ENCODE measurements around the gene ERBB3.
"Not testable (repeated sequence)": the region's sequence is repeated elsewhere in the genome, so short reads cannot be mapped to it uniquely, and the experiment has no call there.

The ERBB3 gene

DNA sequence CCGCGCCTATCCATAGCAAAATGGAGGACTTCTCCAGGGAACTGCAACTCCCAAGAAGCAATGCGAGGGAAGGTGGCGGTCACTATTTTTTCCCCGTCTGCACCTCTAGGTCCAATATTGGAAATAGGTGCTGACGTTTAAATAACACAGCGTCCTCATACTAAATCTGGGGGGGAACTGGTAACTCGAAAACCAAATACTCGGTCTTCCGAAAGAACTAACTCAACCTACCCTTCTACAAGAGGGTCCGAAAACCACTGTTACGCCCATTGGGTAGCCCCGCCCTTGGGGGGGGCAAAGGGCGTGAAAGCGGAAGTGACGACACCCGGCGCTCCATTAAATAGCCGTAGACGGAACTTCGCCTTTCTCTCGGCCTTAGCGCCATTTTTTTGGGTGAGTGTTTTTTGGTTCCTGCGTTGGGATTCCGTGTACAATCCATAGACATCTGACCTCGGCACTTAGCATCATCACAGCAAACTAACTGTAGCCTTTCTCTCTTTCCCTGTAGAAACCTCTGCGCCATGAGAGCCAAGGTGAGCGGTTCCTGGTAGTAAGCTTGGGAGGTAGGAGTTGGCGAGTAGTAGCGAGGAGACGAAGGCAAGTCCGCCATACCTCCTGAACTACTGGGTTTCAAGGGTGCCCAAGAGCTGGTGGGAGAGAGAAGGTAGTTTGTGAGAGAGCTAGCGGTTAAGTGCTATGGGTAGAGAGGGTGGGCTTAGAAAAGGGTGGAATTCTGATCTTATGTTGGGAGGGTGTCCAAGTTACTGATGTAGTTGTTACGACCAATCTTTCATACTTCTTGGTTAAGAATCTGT, 36.5 kb downstream of the ERBB3 start, which contains the start of gene RPL41:
Gene RPL41 (plus strand): TSS at position 367 of the 815 bp plus-strand sequence.
- peak; percentile 97 for DNase-seq

DNA sequence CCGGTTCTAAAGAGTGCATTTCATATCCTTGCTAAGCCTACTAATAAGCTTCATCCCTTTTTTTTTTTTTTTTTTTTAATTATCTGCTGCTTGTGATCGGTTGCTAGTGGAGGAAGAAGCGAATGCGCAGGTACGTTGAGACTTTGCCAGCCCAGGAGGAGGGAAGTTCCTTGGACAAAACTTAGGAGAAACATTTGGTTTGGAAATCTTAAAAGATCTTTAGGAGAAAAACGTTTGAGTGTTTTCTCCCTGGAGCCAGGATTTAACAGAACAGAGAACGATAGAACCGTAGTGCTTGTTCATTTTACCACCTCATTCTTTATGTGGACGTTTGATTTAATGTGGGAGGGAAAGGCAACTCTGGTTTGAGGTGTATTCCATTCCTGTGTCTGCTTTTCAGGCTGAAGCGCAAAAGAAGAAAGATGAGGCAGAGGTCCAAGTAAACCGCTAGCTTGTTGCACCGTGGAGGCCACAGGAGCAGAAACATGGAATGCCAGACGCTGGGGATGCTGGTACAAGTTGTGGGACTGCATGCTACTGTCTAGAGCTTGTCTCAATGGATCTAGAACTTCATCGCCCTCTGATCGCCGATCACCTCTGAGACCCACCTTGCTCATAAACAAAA, 37.2 kb downstream of the ERBB3 start:
- not testable (repeated sequence) for DNase-seq

DNA sequence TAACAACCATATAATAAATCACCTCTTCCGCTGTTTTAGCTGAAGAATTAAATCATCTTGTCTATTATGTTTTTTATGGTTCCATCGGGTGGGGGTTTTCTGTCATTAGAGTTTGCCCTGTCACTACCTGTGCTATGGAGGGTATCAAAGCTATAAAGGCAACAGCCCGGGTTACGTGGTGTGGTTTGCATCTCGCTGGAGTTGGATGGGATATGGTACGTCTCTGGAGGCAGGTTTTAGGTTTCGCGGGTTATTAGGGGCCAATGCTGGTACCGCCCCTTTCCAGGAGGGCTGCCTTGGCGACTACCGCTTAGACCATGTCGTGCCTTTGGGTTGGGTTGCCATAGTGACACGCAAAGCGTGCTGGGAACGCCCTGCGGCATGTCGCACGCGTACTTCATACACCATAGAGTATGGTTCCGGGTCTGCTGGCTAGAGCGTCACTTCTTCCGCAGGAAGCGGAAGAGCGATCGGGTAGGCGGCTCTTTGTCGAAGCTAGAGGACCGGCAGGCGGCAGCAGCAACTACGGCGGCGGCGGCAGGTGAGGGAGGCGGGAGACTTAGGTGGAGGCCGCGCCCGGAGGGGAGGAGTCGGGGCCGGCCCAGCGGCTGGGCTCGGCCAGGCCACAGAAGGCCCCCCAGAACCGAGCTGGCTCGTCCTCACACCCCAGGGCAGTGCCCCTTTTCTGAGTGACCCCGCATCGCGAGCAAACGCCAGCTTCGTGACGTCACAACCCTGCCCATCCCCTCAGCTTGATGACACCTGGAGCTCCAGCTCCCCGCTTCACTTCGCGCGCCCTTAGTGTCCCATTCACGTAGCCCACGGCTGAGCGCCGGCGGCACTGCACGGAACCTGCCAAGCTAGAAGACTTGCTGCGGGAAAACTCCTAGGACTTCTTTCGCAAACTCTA, 38.1 kb downstream of the ERBB3 start, which contains the start of gene ZC3H10:
Gene ZC3H10 (plus strand): TSS at position 489 of the 910 bp plus-strand sequence. CDS start 2,297 bp downstream, outside the sequence.
- DNase-seq, result peak; percentile 100

DNA sequence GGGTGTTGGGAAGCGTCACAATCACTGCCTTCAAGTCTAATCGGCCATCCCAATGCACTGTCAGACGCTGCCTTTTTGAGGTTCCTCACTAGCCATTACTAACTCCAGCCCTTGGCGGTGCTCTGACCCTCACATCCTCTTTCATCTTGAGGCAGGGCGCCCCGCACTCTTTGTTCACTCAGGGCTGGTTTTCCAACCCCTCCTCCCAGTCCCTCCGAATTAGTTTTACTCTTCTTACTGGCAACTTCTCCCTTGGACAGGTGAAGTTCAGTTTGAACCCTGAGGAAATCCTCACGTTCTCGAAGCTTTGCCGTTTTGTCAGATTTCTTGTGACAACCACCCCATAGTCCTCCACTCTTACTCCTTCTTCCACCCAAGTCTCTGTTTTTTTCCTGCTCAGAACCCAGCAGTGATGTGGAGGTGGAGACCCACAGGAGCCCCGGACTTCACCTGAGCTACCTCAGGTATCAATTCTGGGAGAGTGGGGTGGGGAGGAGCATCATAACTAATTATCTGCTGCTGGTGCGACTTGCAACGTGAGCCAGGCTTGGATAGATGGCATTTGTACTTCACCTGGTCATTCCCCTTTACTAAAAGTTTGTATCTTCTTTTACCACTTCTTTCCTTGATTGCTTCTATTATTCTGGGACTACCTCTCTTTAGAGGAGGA, 38.9 kb downstream of the ERBB3 start:
- DNase-seq, result no peak

DNA sequence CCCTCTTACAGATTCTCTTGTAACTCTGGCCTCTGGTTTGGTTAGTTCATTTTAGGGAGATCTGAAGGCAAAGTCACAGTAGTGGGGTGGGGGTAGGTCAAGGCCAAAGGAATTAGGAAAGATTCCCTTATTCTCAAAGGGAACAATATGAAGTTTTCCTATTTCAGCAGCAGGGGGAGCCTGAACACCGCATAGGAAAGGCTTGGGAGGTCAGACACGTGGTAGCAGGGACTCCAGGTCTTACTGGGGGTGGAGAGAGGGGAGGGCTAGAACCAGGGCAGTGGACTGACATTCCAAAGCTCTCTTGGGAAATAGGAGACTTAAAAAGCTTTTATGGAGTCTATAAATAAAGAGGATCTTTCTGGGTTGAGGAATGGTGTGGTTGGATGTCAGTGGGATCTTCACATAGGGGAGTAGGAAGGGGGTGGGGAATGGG, 39.4 kb downstream of the ERBB3 start:
- DNase-seq, result peak; percentile 81

DNA sequence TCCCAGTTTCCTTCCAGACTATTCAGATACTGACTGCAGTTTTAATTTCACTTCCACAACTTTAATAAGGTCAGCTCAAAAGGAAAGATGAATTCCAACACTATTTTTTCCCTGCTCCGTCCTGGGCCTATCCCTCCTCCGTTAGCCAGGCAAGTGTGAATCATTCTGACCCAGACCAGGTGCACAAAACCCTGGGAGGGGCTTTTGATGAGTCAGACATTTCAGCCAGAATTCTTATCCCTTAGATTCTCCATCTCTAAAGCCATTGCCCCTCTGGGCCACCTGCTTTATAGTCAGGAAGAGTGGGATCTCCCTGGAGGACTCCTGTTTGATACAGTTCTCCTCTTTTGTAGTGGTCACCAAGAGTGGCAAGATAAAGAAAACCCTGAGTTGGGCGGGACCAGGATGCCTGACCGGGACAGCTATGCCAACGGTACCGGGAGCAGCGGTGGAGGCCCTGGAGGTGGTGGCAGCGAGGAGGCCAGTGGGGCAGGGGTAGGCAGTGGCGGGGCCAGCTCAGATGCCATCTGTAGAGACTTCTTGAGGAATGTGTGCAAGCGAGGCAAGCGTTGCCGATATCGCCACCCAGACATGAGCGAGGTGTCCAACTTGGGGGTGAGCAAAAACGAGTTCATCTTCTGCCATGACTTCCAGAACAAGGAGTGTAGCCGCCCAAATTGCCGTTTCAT, 40.3 kb downstream of the ERBB3 start:
- DNase-seq, result no peak

DNA sequence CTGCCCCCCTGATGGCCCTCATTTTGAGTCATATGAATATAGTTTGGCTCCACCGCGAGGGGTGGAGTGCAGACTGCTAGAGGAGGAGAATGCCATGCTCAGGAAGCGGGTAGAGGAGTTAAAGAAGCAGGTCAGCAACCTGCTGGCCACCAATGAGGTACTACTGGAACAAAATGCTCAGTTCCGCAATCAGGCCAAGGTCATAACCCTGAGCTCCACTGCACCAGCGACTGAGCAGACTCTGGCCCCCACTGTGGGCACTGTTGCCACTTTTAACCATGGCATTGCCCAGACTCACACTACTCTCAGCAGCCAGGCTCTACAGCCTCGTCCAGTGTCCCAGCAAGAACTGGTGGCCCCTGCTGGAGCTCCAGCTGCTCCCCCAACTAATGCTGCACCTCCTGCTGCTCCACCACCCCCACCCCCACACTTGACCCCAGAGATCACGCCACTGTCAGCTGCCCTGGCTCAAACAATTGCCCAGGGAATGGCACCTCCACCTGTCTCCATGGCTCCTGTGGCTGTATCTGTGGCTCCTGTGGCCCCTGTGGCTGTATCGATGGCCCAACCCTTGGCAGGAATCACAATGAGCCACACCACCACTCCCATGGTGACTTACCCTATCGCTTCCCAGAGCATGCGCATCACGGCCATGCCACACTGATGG, 41.4 kb downstream of the ERBB3 start:
- DNase-seq, result no peak

DNA sequence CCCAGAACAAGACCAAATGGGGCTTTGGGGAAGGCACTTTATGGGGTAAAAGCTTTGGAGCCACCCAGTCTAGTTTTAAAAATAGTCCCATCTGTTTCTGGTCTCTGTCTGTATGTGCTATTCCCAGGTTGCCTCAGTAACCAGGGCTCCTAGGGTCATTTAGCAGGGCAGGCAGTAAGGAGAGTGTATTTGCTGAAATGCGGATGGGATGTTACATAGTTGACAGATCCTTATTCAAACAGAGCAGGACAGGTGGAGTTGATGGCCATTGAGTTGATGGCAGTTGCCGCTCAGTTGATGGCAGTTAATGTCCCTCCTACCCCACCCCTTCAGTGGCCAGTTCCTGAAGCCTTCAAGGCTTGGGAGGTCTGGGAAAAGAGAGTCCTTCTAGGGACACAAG, 42.7 kb downstream of the ERBB3 start:
- peak; percentile 78 for DNase-seq

DNA sequence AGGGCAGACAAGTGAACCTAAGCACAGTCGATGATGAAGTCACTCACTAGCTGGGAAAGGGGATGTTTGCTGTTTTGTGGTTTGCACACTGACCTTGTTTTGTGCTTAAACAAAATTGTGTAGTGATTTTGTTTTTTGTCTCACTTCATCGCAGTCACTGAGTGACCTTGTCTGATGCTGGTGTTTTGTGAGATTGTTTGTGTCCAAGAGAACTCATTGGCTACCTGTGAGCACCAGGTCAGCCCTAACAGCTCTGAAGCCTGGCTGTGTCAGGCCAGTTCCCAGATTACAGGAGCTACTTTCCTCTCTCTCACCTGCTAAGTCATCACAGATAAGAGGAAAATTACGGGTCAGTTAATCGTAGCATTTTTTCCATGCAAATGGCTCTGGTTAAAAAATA, 44.2 kb downstream of the ERBB3 start:
- no peak for DNase-seq

DNA sequence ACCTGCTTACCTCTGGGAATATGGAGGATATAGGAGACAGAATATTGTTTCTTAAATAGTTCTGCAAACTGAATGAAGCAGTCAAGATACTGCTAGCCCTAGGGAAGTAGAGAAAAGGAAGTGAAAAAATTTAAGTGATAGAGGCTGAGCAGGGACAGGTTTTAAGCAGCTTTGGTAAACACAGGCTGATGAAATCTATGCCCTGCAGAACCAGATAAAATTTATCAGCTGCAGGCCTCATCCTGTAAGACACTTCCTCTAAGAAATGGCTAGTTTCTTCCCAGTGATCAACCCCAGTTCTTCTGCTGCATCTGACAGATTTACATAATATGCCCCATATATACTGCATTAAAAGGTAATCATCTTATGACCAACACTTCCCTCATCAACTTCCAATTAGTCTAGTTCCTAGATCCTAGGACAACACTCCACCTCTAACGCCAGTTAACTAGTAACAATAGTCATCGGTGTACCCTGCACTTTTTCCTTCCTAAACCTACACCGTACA, 46.8 kb downstream of the ERBB3 start:
- no peak for DNase-seq

DNA sequence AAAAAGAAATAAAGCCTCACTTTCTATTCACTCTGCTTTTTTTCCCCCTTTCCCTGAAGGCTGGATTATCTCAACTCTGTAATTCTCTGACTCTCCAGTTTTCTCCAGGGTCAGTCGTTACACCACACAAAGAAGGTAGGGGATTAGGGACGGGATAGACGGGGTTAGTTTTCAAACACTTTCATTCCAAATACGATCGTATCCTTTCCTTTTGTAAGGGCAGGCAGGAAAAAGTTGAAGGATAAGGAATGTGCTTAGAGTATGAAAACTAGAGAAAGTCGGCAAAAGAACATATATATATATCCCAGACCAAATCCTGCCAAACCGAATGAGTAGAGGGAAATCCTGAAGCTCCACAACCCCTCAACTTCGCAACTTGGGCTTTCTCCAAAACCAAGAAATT, 47.5 kb downstream of the ERBB3 start:
- DNase-seq, result no peak

DNA sequence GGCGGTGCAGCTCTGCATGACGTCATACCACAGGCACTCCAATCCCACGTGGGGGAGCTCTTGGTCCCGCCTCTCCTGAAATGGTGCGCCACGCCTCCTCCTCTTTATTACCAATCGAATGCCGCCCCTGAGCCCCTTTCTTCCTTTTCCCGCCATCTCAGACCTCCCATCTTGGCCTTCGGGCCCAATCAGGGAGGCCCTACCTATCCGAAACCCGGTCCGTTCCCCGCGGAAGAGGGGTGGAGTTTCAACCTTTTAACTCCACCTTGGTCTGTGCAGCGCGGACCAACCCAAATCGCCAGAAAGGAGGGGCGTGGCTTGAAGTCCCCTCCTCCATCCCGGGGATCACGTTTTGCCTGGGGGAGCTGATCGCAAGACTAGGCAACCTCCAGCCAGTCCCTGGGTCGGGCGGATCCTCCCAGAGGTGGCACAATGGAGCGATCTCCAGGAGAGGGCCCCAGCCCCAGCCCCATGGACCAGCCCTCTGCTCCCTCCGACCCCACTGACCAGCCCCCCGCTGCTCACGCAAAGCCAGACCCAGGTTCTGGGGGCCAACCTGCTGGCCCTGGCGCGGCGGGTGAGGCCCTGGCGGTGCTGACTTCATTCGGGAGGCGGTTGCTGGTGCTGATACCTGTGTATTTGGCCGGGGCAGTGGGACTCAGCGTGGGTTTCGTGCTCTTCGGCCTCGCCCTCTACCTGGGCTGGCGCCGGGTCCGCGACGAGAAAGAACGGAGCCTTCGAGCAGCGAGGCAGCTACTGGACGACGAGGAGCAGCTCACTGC, 48.1 kb downstream of the ERBB3 start, which contains the start of gene ESYT1:
Gene ESYT1 (plus strand): TSS at position 380 of the 782 bp plus-strand sequence. CDS start 53 bp downstream, at position 433.
- peak; percentile 100 for DNase-seq

DNA sequence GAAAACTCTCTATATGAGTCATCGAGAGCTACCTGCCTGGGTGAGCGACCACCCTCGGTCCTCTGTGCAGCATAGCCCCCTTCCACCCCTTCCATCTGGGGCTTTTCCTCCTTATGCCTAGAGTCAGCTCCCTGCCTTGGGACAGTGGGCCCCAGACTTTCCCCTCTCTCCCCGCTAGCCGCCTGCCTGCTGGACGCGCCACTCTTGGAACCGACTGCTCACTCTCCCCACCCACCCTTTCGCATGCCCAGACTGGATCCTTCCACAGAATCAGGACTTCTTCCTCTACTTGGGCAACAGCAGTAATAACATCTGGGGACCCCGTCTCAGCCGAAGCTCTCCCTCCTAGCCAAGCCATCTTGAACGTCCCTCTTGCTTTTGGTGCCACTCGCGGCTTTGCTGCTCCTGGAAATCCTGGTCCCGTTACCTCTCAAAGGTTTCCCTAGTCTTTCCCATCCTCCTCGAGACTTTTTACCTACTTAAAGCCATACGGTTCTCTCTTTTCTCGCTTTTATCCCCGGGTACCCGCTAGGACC, 48.8 kb downstream of the ERBB3 start:
- DNase-seq, result no peak

DNA sequence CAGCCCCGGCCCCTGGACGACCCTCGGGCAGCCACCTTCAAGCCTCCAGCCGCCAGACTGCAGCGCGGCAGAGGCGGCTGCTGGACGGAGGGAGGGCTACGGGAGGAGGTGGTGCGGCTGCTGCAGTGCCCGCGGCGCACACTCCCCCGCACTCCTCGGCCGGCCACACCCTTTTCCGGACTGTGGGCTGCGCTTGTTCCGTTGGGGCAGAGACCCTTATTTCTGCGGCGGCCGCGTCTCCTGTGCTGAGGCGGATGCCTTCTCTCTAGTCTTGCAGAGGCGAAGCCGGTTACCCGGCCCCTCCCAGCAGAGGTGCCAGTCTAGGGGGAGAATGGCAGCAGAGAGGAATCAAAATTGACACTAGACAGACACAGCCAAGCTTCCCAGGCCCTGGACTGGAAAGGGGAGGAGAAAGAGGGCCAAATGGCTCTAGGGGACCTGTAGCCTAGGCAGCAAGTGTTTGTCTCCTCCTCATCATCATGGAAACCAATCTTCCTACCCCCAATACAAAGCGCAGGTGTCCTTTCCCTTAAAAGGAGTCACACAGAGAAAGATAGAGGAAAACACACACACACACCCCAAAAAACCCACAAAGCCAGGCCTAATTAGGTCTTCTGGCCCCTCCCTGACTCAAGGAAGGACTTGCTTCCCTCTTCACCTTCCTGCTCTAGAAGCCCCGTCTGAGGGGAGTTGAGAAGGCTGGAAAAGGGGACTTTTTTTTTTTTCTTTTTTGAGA, 49.4 kb downstream of the ERBB3 start:
- DNase-seq, result no peak

DNA sequence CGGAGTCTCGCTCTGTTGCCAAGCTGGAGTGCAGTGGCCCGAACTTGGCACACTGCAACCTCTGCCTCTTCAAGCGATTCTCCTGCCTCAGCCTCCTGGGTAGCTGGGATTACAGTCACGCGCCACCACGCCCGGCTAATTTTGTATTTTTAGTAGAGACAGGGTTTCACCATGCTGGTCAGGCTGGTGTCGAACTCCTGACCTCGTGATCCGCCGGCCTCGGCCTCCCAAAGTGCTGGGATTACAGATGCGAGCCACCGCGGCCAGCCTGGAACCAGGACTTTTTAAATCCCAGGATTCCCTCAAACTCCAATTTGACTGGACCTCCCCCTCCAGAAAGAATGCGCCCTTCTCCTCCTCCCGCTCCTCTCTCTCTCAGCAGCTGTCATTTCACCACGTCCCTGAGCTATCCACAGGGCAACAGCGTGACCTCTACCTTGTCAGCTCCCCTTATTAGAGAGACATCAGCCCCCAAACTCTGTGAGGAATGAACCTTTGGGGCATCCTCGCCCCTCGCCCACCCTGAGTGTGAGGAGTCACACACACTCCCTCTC, 50.1 kb downstream of the ERBB3 start:
- DNase-seq, result no peak

DNA sequence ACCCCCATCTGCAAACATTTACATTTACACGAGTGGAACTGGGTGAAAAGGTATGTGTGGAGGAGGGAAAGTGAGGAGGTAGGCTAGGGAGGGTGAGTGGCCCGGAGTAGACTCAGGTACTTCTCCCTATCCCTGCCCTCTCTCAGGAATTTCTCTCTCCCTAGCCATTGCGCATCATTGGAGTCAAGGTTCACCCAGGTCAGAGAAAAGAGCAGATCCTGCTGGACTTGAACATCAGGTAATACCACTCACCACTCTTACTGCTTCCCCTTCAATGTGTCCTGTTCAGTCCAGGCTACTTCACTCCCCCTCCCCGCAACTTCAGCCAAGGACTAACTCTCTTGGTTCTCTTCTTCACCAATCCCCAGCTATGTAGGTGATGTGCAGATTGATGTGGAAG, 50.9 kb downstream of the ERBB3 start:
- DNase-seq, result no peak

DNA sequence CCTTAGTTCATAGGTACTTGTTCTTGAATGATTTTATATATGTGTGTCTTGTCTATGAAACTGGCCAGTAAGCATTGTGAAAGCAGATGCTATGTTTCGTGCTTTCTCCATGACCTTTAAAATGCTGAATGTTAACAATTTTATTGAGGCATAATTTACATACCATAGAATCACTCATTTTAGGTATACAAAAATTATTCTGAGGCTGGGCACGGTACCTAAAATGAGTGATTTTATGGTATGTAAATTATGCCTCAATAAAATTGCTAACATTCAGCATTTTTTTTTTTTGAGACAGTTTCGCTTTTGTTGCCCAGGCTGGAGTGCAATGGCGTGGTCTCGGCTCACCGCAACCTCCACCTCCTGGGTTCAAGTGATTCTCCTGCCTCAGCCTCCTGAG, 54.9 kb downstream of the ERBB3 start:
- DNase-seq, result no peak

DNA sequence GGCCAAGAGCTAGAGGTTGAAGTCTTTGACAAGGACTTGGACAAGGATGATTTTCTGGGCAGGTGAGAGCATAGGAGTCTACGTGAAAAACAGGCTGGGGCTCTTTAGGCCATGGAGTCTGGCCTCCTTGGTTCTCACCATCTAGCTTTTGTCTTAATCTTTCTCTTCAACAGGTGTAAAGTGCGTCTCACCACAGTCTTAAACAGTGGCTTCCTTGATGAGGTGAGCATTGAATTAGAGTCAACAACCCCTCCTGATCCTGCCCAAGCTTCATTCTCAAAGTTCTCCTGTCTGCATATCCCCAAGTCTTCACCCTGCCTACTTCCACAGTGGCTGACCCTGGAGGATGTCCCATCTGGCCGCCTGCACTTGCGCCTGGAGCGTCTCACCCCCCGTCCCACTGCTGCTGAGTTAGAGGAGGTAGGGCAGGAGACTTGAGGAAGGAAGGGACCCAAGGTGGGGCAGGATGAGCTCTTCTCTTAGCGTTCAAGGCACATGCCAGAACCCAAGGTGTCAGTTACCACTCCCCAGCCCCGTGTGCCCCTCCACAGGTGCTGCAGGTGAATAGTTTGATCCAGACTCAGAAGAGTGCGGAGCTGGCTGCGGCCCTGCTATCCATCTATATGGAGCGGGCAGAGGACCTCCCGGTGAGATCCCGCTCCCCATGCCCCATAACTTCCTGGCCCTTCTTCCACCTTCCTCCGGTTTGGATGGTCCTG, 58.0 kb downstream of the ERBB3 start:
- no peak for DNase-seq
